GM19043 (cell line): ENCODE results near the gene METTL8.
A peak's percentile ranks its signal among the peaks of the same experiment; 100 is the strongest.
"Not testable (repeated sequence)": the region's sequence is repeated elsewhere in the genome, so short reads cannot be mapped to it uniquely, and the experiment has no call there.

Source experiments
- ATAC-seq: cut with Tn5 transposase; IDR thresholded peaks from one replicate; pipeline ENCODE4 v1.9.1; 2021; ENCODE audit warnings: low read depth; ENCODE audit not compliant: unreplicated experiment

METTL8 gene

DNA sequence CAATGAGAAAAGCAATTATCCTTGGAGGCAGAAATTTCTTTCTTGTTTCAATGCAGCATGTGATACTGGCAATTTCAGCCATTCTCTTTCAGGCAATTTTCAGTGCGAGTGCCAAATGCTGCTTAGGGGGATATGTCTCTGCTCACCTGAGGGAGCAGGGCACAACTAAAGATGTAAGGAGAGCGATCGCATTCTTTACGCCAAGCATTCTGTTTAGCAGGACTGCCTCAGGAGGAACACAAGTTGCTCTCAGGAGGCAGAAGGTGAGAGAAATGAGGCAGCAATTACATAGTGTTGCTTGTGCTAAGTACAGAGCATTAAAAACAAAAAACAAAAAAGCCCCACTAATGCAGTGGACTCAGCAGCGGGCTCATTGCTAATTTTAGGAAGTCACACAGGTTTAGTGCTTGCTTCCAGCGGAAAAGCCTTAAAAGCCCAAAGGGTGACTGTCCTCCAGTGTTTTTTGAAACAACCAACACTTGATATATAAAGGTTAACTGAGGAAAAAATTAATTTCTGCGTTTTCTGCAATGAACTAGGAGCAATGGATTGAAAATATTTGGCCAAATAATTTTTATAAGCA, 116.9 kb downstream of the METTL8 start:
- no peak for ATAC-seq

DNA sequence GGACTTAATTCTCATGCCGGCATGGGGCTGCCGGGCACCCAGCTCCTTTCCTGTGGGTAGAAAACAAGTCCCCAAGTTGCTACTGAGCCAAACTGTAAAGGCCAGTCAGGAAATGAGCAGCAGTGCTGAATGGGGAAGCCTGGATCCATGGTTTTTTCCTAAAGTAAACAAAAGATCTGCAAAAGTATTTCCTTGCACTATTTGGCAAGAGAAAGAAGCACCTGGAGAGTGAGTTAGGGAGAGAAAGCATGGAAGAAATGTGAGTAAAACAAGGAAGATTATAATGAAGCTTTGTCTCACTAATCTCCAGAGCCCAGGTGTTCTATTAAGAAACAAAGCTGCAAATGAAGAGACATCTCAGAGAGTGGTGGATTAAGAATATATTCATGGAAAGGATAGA, 117.6 kb downstream of the METTL8 start:
- no peak for ATAC-seq

DNA sequence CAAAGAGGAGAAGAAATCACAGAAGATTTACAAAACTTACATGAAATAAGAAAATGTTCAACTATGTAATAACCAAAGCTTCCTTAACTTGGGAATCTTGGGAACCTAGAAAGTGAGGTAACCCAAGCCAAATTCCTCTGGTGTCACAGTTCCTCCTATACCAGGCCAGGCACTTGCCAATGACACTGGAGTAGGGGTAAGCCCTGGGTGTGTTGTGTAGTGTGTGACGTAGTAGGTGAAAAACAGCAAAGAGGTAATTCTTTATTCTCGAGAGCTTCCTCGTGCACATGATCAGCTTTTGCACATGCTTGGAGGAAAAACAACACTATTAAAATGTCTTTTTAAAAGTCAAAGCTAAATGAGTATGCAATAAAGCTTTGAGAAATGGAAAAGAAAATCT, 118.0 kb downstream of the METTL8 start:
- no peak for ATAC-seq

DNA sequence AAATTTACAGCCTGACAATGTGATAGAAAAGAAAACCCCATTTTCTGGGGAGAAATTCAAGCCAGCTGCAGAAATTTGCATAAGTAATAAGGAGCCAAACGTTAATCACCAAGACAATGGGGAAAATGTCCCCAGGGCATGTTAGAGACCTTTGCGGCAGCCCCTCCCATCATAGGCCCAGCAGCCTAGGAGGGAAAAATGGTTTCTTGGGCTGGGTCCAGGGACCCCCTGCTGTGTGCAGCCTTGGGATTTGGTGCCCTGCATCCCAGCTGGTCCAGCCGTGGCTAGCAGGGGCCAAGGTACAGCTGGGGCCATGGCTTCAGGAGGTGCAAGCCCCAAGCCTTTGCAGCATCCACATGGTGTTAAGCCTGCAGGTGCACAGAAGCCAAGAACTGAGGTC, 121.6 kb downstream of the METTL8 start:
- ATAC-seq = not testable (repeated sequence)

DNA sequence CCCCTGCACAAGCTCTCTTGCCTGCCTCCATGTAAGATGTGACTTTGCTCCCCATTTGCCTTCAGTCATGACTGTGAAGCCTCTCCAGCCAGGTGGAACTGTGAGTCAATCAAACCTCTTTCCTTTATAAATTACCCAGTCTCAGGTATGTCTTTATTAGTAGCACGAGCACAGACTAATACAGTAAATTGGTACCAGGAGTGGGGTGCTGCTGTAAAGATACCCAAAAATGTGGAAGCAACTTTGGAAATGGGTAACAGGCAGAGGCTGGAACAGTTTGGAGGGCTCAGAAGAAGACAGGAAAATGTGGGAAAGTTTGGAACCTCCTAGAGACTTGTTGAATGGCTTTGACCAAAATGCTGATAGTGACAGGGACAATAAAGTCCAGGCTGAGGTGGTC, 122.2 kb downstream of the METTL8 start:
- ATAC-seq = not testable (repeated sequence)

DNA sequence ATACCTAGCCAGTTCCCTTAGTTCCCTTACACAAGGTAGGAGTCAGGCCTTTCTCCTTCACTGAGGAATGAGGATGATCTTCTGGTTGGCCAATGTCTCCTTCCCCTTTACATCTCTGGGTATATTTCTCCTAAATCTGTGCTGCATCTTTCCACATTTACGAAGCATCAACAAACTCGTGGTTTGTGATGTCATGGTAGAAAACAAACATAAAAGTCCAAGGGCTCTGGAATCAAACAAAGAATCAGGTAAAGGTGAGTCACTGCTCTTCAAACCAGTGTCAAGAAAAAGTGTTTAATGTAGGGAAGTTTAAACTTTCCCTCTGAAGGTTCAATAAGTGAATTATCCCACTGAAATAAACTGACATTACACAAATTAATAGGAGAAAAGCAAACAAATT, 122.9 kb downstream of the METTL8 start:
- no peak for ATAC-seq

DNA sequence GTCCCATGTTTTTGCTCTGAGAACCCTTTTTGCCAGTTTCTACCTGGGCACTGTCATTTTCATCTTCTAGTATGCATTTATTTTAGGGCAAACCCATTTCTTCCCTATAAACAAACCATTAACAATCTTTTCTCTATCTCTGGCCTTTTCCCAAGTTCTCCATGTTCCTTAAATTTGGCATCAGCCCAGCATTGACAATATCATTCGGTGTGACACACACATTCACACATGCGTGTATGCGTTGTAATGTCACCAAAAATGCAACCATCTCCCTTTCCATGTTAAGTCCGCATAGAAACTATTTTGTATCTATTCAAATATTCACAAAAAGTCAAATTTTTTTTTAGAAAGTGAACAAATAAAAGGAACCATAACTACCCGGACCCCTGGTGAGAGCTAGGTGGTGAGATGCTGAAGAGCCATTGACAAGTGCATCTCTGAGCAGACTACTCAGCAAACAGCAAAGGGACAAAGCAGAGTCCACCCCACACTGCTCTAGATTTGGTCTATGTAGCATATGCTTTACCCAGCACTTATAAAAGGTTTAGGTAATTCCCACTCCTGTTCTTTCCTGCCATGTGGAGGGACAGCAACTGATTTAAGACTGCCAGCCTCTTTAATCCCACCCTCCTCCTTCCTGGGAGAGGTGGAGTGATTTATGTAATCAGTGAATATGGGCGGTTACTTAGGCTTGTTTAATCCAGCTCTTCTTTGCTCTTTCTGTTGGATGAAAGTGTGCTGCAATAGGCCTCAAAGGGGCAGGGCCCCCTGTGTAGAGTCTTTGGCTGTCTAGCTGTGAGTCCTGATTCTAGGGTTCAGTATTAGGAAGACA, 124.1 kb downstream of the METTL8 start:
- ATAC-seq = no peak

DNA sequence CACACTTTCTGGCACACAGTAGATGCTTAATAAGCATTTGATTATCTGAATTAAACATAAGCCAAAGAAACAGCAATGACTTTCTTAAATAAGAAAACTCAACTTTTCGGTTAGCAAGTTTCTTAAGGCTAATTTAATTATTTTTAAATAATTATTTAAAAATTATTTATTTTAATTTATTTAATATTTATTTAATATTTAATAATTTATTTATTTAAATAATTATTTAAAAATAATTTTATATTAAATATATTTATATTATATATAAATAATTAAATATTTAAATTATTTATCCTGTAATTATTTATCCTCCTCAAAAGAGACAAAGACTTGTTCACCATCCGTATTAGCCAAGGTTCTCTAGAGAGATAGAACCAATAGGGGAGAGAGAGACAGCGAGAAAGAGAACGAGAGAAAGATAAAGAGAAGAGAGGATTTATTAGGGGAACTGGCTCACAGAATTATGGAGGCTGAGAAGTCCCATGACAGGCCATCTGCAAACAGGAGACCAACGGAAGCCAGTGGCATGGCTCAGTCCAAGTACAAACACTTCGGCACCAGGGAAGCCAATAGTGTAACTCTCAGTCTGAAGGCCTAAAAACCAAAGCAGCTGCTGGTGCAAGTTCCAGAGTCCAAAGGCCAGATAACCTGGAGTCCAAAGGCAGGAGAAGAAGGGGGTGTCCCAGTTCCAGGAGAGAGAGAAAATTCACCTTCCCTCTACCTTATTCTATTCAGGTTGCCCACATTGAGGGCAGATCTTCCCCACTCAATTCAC, 125.3 kb downstream of the METTL8 start:
- ATAC-seq = no peak

DNA sequence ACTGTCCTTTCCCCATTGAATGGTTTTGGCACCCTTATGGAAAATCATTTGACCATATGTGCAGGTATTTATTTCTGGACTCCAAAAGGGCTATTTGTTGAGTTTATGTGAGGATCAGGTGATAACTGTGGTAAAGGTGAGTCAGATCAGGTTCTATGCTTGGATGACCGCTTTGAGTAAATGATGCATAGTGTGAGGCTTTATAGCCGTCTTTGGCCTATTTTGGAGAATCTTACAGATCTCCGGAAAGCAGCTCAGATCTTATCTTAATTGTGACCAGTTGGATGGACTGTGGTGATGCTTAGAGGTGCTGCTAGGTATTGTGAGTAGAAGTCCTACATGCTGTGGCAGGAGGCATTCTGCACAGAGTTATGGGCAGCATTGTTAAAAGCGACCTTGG, 126.2 kb downstream of the METTL8 start:
- peak; percentile 82 for ATAC-seq

DNA sequence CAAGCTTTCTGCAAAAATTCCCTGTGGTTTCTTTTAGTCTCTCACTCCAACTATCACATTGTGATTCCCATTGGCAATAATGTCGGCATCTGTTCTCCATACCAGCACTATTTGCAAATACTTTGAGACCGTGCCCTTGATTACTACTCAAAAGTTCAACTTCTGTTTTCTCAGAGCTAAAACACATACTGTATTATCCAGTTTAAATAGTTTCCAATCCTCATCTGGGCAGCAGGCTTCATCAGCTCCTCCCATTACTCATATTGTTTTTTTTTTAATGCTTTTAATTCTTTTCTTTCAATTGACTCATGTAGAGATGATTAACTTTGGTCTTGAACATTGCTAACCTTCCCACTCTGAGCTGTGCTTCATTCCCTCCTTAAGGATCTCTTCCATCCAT, 135.8 kb downstream of the METTL8 start:
- no peak for ATAC-seq

DNA sequence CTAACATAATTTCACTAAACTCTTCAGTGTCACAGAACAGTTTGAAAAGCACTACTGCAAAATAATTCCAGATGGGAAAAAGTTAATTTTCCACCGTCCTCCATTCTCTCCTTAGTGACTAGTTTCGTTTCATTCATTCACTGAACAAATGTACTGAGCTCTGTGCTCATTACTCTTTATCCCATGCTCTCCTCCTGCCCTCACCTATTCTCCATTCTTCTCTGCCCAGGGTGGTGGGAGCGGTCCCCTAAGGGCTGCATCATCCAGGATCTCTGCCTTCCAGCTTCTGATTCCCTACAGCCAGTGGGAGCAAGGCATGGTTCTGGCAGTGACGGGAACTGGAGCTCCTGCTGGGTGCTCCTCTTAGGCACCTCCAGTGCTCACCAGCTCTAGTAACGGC, 139.2 kb downstream of the METTL8 start:
- ATAC-seq = no peak

DNA sequence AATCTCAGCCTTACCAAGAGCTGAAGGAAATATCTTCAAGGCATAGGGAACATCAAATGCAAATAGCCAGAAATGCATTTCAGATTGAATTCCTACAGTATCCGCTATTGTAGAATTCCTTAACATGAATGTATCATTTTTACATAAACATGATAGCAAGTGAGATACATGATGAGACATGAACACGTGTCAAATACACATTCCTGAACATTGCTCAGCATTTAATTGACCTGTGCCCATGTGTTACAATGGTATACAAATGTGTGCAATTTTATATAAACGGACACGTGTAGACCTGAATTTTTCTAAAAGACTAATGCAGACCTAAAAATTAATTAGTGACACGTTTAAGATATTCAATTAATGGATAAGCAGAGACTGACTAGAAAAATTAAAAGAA, 140.1 kb downstream of the METTL8 start:
- no peak for ATAC-seq

DNA sequence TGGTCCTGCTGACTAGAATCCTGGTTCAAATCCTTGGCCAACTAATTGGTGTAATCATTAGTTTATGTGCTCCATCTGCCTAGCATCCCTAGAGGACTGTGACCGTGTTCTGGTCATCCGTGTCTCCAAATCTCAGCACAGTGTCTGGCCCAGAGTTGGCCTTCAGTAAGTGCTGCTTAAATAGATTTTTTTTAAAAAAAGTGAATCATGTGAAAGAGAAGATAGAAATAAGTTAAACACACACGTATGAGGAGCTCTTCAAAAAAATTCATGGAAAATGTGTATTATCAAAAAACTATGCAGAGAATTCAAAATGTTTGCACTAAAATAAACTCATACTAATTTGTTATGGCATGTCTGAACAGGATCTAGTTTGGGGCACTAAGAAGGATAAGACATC, 143.8 kb downstream of the METTL8 start:
- no peak for ATAC-seq

DNA sequence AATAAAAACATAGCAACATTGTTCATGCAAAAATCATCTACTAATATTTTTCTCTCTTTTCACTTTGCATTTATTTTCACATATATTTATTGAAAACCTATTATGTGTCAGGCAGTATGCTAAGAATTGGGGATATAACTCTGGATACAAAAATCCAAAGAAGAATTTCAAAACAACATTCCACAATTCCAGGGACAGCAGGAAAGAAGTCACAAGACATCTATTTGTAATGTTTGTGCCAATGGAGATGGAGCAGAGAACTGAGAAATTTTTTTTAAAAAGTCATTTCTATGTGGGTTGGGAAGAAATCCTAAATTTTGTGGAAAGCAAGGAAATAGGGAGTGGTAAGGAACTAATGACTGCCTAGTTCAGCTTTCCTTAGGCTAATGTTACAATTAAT, 144.5 kb downstream of the METTL8 start:
- no peak for ATAC-seq

DNA sequence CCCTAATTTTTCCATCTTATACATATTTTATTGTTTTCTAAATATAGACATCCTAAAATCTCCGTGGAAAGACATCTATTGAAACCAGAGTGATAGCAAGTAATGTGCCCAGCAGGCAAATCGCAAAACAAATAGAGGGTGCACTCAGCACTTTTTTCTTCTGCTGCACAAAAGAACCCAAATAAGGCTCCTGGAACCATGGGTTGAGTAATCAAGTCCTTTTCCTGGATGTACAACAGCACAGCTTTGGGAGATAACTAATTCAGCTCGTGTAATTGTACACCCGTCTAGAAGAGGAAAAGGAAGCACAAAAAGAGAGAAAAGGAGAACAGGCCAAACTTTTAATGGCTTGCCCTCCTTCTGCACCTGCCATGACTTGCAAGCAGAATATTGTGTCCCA, 146.2 kb downstream of the METTL8 start:
- no peak for ATAC-seq

DNA sequence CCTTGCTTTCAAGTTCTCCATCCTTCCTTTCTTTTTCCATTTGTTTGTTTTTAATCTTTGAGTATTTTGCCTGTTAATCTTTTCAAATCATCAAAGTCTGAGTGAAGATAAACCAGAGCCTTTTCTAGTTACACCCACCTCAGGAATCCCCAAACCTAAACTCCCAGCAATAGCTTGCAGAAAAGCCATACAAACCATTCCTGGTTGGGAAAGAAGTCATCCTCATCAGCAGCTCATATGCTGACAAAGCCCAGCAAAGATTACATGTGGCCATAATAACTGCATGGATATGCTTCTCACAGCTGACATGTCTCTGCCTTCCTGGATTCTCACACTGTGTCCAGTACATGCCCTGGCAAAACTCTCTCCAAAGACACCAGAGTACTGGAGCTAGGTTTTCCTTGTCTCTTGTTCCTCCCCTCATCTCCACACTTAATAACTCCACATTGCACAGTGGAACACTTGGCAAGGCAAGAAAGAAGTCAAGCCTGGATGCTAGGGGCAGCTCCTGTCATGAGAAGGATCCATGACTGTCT, 146.7 kb downstream of the METTL8 start:
- ATAC-seq = no peak

DNA sequence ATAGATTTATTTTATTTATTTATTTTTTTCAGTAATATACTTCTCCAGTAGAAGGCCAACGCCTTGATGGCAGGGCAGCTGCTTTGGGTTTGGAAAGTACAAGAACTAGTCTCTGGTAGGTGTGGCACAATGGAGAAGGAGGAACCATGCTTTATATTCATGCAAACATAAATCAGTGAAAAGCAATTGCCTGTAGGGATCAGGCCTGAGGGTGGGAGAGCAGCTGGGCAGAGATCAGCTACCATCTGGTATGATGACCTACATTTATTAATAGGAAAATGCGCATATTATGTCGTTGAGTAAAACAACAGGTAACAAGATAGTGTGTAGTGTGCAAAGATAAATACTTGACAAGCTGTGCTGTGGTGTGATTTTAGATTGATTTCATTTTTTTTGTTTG, 152.7 kb downstream of the METTL8 start:
- no peak for ATAC-seq

DNA sequence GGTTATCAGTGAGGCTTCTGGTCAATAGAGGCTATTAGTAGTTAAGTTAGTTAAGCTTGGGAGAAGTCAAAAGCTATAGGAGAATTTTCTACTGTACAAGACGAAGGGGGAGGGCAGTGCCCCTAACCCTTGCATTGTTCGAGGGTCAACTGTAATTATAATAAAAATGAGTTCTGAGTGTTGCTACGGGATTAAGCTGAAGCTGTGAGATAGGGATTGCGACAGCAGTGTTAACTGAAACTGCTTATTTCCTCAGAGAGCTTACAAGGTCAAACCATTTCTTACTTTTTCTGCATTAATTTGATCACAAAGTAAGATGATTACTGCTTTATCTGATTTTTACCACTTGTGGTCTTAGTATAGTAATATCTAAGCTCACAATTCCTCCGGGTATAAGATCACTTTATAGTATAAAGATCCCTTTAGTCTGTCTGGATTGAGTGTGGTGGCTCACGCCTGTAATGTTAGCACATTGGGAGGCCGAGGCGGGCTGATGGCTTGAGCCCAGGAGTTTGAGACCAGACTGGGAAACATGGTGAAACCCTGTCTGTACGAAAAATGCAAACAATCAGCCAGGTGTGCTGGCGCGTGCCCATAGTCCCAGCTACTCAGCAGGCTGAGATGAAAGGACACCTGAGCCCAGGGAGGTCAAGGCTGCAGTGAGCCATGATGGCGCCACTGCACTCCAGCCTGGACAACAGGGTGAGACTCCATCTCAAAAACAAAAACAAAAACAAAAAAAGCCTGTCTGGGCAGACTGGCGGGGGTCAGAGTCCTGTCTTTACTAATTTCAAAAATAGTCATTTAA, 153.6 kb downstream of the METTL8 start:
- no peak for ATAC-seq

DNA sequence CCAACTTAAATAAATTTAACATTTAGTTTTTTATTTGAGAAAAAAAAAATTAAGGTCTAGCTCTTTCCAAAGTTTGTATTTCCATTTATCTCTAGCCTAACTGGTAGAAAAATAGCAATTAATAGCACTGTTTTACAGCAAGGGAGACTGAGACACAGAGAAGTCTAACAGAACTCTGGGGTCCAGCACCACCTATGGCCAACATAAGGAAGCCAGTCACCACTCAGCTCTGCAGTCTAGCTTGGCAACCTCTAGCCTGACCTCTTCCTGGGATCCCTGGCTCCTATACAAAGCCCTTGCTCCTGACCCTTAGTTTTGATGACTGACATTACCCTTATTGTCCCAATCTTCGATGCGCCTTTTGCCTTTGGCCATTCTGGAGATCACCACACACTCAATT, 159.0 kb downstream of the METTL8 start:
- ATAC-seq = no peak

DNA sequence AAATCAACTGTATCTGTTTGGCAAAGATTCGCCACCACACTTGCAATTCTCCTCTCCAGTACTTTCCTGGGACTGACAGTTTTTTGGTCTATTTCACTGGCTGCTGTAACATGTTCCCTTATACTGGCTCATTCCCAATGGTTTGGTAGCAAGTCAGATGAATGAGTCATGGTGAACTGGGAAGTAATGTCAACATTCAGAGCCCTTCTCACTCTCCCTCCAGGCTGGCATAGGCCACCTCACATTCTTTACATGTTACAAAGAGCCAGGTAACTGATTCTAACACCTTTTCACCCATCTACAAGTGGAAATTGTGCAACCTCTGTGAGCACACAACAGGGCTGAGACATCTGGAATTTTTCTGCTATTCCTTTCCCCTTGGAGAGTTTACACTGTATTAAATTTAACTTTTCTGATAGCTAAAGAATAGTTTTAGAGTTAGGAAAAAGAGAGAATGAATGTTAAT, 161.8 kb downstream of the METTL8 start:
- ATAC-seq = no peak
